ENCODE data around the gene CDHR1. TPM values are rescaled to one million over a fixed set of nuclear protein-coding genes. Genes with fewer than 3 reads are reported as not detected.
"Not testable (repeated sequence)": the region's sequence is repeated elsewhere in the genome, so short reads cannot be mapped to it uniquely, and the experiment has no call there.

The CDHR1 gene
- total and polyA plus RNA-seq, 7 donors: 0.27 to 26.6 (median 2.4) TPM

GRCh38 chr10:84164442-84164841 is 29.9 kb upstream of the CDHR1 start:
- Histone ChIP-seq H3K9me3 (no peaks in the 10 kb centered on the region), H3K27me3 (no peaks in the 10 kb centered on the region), H3K4me3 (no peak overlapping the region), H3K36me3 (no peaks in the 10 kb centered on the region), H3K27ac (no peak overlapping the region), H3K4me1 (no peaks in the 10 kb centered on the region)
- WGBS, 2 donors: 32 to 38% methylated on average over 2 of the region's 2 CpGs
- intact Hi-C loops (cut with DNase I): no loop called here
- TF ChIP-seq CTCF (IDR thresholded peaks at IDR 0.05) (no peak), POLR2AphosphoS5 (IDR thresholded peaks at IDR 0.05) (no peak), EP300 (IDR thresholded peaks at IDR 0.05) (no peak), POLR2A (IDR thresholded peaks at IDR 0.05) (no peak)
- no peak for DNase-seq

GRCh38 chr10:84166620-84167288 is 27.6 kb upstream of the CDHR1 start:
- 94 to 97% methylated on average over 4 of the region's 4 CpGs for WGBS, 2 donors
- TF ChIP-seq CTCF (IDR thresholded peaks at IDR 0.05) (no peak), EP300 (IDR thresholded peaks at IDR 0.05) (no peak), POLR2A (IDR thresholded peaks at IDR 0.05) (no peak), POLR2AphosphoS5 (IDR thresholded peaks at IDR 0.05) (no peak)
- H3K27ac ChIP-seq: no peak overlapping the region
- no peaks in the 10 kb centered on the region for H3K27me3 ChIP-seq
- intact Hi-C loops (cut with DNase I): no loop called here
- H3K4me1 ChIP-seq: no peaks in the 10 kb centered on the region
- DNase-seq: no peak
- H3K4me3 ChIP-seq: no peak overlapping the region
- no peaks in the 10 kb centered on the region for H3K36me3 ChIP-seq
- no peaks in the 10 kb centered on the region for H3K9me3 ChIP-seq

- 82 to 89% methylated on average over 2 of the region's 2 CpGs for WGBS, 2 donors
- H3K4me3 ChIP-seq; H3K9me3 ChIP-seq; H3K4me1 ChIP-seq; DNase-seq; H3K27ac ChIP-seq; intact Hi-C loops (cut with DNase I); H3K36me3 ChIP-seq; H3K27me3 ChIP-seq: not testable (repeated sequence)
These were observed 27.1 kb upstream of the CDHR1 start for GRCh38 chr10:84167289-84167653.

GRCh38 chr10:84168382-84168781 is 26.0 kb upstream of the CDHR1 start:
- H3K9me3 ChIP-seq; H3K4me3 ChIP-seq; H3K4me1 ChIP-seq; intact Hi-C loops (cut with DNase I); DNase-seq; H3K36me3 ChIP-seq; H3K27me3 ChIP-seq; H3K27ac ChIP-seq: not testable (repeated sequence)
- 96 to 97% methylated on average over 10 of the region's 10 CpGs for WGBS, 2 donors

DNA sequence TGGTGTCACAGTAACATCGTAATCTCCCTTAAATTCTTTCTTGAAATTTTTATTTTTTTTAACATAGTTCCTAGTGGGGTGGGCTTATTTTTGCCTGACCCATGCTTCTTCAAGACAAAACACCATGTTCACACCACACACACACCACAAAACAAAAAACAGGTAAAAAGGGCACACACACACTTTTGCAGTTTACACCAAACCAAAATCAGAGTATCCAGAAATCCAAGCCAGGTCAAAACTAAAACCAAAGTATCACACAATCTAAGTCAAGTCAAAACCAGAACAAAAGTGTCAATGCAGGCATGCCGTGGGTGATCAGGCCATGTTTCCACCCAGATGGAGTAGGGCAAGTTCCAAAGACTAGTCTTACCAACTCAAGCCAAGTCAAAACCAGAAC is 23.1 kb upstream of the CDHR1 start:
- DNase-seq; H3K27ac ChIP-seq; H3K4me1 ChIP-seq; H3K36me3 ChIP-seq; H3K27me3 ChIP-seq; H3K4me3 ChIP-seq; intact Hi-C loops (cut with DNase I); H3K9me3 ChIP-seq: not testable (repeated sequence)
- WGBS, 2 donors: 72 to 83% methylated on average over 2 of the region's 2 CpGs

- 35 to 63% methylated on average over 20 of the region's 21 CpGs for WGBS, 2 donors
- H3K4me3 ChIP-seq; H3K36me3 ChIP-seq; DNase-seq; H3K4me1 ChIP-seq; intact Hi-C loops (cut with DNase I); H3K9me3 ChIP-seq; H3K27ac ChIP-seq; H3K27me3 ChIP-seq: not testable (repeated sequence)
These were observed 22.5 kb upstream of the CDHR1 start for GRCh38 chr10:84171700-84172466.
